ENCODE measurements around the gene RABGAP1.

Gene RABGAP1

GRCh38 chr9:123087359-123087888 lies 146.6 kb downstream of the RABGAP1 start:
- no peak for DNase-seq

- DNase-seq = no peak
Measured at GRCh38 chr9:123089040-123089439, 148.2 kb downstream of the RABGAP1 start.

GRCh38 chr9:123089790-123090189 lies 149.0 kb downstream of the RABGAP1 start:
- no peak for DNase-seq

- no peak for DNase-seq
Measured at GRCh38 chr9:123090198-123090896, 149.5 kb downstream of the RABGAP1 start.

GRCh38 chr9:123090956-123091355 lies 150.1 kb downstream of the RABGAP1 start:
- DNase-seq = no peak

GRCh38 chr9:123091459-123091858 lies 150.6 kb downstream of the RABGAP1 start:
- DNase-seq = no peak

GRCh38 chr9:123093141-123093540 lies 152.3 kb downstream of the RABGAP1 start:
- no peak for DNase-seq

- DNase-seq = no peak
Measured at GRCh38 chr9:123096987-123097386, 156.2 kb downstream of the RABGAP1 start.

GRCh38 chr9:123097430-123098095 lies 156.7 kb downstream of the RABGAP1 start:
- DNase-seq = no peak

- DNase-seq = no peak
Measured at GRCh38 chr9:123098096-123098459, 157.3 kb downstream of the RABGAP1 start.

GRCh38 chr9:123099042-123099441 lies 158.2 kb downstream of the RABGAP1 start:
- DNase-seq = no peak

GRCh38 chr9:123099548-123099947 lies 158.7 kb downstream of the RABGAP1 start:
- DNase-seq = no peak

GRCh38 chr9:123102375-123103113 lies 161.7 kb downstream of the RABGAP1 start:
- DNase-seq = no peak

GRCh38 chr9:123104807-123105206 lies 164.0 kb downstream of the RABGAP1 start:
- no peak for DNase-seq

- no peak for DNase-seq
Measured at GRCh38 chr9:123105490-123105889, 164.7 kb downstream of the RABGAP1 start.

- DNase-seq = no peak
Measured at GRCh38 chr9:123107639-123108285, 166.9 kb downstream of the RABGAP1 start.

- DNase-seq = no peak
Measured at GRCh38 chr9:123108976-123109375, 168.2 kb downstream of the RABGAP1 start.

- DNase-seq = no peak
Measured at GRCh38 chr9:123109540-123110279, 168.9 kb downstream of the RABGAP1 start.

- no peak for DNase-seq
Measured at GRCh38 chr9:123111427-123112014, 170.7 kb downstream of the RABGAP1 start.

- no peak for DNase-seq
Measured at GRCh38 chr9:123112015-123112975, 171.5 kb downstream of the RABGAP1 start.

- DNase-seq = no peak
Measured at GRCh38 chr9:123113185-123113584, 172.4 kb downstream of the RABGAP1 start.

All from NCI-H1417 treated with DMSO at 0.1 percent for 48 hours (cell line).